GM19463 (cell line): ENCODE data around the gene BAZ2B.

ENCODE experiments used
- ATAC-seq: cut with Tn5 transposase; IDR thresholded peaks from one replicate; pipeline ENCODE4 v1.9.1; 2021; ENCODE audit warnings: mild to moderate bottlenecking, moderate library complexity; ENCODE audit not compliant: unreplicated experiment

The BAZ2B gene

DNA sequence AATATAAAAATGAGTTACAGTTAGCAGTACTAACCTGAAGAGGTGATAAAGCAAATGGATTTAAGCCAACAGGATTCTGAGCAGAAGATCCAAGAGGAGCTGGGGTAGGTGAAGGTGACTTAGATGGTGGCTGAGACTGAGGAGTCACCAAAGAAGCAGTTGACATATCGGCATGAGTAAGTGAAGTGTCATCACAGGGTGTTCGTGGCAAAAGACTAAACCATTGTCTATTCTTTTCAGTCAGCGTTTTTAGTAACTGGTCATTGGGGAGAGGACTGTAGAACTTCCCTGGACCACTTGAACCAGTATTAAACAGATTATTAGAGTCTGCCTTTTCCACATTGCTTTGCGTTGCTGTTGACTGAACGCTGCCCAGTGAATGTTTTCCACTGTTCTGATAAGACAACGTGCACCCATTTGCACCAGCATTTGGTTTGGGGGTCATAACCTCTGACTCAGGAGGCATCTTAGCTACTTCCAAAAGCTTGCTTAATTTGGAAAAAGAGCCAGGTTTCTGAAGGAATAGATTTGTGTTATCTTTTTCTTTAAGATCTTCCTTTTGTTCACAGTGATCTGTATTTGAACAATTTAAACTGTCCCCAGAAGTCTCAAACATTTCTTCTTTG is 266.6 kb downstream of the BAZ2B start:
- no peak for ATAC-seq

DNA sequence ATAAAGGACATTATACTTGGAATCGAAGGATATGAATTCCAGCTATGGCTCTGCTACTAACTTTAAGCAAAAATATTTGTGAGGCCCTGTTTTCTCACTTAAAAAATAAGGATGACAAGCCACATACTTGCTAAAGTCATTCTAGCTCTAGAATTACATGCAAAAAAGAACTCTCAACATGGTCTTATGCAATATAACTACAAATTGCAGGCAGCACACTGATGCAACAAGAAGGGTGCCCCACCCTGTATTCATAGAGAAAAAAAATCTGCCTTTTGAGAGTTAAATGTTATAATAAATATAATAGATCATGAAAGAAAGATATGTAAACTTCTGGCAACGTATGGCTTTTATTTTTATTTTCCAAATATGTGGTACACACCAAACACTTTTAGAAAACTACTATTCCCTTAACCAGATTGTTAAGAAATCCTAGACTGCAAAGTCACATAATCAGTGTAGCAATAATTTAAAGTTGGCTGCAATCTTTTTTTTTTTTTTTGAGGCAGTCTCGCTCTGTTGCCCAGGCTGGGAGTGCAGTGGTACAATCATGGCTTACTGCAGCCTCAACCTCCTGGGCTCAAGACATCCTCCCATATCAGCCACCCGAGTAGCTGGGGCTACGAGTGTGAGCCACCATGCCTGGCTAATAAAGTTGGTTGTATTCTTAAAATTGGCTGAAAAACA is 289.6 kb downstream of the BAZ2B start:
- ATAC-seq = no peak

DNA sequence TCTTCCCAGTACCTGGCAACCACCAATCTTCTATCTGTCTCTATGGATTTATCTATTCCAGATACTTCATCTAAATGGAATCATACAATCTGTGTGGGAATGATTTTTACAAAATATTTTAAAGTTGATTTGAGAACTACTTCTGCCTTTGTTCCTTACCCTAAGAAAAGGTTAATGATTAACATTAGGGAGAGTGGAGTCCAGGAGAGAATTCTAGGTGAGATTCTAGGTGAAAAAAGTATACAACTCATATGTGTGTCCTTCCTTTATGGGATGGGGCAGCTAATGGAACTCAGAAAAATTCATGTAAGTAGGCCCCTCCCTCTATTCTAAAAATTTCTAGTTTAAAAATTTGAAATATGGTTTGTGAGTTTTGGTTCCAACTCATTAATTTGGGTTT is 293.9 kb downstream of the BAZ2B start:
- no peak for ATAC-seq

DNA sequence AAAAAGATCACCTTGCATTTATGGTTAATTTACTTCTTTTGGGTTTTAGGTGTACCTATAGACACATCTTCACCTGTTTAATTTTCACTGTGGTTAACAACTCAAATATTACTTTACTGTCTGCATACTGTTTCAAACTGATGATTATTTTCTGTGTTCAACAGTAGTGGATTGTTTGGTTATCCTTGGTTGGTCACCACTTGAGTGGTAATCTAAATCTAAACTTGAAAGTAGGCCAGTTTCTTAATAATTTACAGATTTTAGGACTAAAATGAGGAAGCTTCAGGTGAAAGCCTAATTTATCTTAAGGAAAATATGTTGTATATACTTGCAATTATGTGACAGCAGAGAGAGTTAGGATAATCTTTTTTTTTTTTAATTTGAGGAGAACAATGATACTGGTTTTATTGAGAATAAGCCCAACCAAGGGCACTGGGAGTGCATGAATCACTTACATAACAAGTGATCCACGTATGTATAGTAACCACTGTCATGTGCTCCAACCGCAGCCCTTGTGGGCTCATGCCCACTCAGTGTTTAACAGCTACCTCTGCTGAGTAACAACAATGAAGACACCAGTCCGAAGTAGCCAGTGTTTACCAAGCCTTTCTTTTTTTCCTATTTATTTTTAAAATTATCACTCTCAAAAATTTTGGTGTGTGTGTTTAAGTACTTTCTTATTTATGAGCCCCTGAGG is 298.8 kb downstream of the BAZ2B start:
- ATAC-seq = peak; percentile 82

DNA sequence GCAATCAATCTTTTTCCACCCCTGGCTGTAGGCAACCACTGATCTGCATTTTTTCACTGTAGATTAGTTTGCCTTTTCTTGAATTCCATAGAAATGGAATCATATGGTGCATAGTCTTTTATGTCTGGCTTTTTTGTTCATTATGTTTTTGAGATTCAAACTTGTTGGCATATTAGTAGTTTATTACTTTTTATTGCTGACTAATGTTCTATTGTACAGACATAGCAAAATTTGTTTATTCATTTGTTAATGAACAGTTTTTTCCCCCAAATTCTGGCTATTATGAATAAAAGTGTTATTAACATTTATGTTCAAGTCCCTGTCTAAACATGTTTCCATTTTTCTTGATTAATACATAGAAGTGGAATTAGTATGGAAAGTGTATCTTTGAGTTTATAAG is 308.4 kb downstream of the BAZ2B start:
- ATAC-seq = no peak

DNA sequence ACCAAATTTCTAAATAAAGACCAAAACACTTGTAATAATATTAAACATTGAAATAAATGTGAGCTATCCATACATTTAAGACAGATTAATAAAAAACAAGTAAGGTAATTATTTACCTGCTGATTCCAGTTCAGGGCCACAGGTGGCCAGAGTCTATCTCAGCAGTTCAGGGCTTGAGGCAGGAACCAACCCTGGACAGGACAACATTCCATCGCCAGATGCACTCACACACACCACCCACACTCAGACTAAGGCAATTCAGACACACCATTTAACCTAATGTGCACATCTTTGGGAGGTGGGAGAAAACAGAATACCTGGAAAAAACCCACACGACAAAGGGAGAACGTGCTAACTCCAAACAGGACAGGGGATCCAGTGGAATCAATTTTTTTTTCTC is 315.8 kb downstream of the BAZ2B start:
- no peak for ATAC-seq

DNA sequence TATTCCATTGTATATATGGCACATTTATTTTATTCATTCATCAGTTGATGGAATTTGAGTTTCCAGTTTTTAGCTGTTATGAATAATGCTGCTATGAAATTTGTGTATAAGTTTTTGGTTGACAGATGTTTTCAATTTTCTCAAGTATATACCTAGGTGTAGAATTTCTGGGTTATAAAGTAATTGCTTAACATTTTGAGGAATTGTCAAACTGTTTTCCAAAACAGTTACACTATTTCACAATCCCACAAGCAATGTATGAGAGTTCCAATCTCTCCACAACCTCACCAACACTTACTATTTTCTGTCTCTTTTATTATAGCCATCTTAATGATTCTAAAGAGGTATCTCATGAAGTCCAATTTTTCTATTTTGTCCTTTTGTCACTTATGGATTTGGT is 317.4 kb downstream of the BAZ2B start:
- no peak for ATAC-seq

DNA sequence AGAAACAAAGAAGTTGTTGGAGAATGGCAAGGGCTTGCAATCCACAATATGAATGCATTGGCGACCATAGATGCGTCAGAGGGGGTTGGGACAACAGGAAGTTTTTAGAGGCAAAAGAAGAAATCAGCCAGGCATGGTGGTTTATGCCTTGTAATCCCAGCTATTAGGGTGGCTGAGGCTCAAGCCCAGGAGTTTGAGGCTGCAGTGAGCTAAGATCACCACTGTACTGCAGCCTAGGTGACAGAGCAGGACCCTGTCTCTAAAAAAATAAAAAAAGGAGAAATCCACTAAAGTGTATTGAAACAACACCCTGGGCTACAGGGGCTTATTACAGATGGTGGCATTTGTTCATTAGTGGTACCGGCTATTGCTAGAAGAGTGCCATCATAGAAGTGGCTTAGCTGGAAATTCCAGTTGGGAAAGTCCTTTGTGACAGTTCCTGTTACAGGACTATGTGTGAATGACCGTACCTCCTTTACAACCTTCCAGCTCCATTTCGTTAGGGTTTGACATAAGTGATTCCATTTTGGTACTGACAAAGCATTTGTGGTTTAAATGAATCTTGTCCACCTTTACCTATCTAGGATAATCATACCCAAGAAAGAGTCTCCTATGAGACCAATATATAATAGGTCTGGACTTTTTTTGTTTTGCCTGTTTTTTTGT is 319.2 kb downstream of the BAZ2B start:
- ATAC-seq = no peak

DNA sequence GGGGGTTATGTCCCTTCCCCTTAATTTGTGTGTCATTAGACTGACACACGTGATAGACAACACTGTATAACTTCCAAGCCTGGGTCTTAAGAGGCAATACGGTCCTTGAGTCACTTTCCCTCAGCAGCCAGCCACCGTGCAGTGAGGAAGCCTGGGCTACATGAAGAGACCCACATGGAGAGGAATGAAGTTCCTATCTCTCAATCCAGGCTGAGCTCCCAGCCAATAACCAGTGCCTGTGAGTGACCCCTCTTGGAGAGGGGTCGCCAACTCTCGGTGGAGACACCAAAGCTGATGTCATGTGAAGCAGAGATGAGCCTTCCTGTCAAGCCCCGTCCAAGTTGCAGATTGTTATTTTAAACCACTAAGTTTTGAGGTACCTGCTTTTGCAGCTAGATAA is 324.2 kb downstream of the BAZ2B start:
- ATAC-seq = no peak

DNA sequence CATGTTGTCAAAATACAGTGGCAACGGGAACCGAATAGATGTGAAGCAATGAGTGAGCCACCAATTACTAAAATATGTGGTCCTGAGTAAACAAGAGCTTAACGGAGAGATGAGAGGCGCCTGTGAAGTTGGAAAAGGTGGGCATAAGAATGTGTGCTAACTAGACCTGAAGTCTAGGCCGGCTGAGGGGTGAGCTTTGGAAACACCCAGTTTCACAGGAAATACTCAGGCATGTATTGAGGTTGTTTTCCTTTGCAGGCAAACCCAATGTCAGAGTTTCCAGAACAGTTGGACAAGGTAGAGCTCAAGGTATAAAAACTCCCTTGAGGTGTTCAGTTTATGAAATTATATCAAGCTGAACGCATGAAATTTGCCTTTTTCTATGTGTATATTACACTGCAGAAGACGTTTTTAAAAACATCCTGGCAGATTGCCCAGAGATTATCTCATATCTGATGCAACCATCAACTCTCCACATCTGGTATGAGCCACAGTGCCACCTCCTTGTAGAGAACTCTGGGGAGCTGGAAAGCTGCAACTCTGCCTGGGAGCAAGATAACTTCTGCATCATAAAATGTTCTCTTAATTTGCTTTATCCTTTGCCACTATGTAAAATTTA is 325.9 kb downstream of the BAZ2B start:
- ATAC-seq = no peak

DNA sequence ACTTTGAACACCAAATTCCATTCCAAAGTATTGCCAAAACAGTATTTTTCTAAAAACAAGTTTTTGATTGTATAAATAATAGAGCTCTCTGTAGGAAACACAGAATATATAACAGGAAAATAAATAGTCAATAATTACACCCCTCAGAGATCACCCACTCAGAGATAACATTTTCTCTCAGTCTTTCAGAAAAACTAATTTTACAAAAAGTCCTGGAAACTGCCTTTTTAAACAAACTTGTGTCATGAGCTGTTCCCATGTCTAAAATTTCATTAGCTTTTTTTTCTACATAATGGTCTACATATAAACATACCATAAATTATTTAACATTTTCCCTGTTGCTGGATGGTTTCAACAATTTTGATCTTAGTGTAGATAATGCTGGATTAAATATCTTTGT is 328.6 kb downstream of the BAZ2B start:
- ATAC-seq = no peak

DNA sequence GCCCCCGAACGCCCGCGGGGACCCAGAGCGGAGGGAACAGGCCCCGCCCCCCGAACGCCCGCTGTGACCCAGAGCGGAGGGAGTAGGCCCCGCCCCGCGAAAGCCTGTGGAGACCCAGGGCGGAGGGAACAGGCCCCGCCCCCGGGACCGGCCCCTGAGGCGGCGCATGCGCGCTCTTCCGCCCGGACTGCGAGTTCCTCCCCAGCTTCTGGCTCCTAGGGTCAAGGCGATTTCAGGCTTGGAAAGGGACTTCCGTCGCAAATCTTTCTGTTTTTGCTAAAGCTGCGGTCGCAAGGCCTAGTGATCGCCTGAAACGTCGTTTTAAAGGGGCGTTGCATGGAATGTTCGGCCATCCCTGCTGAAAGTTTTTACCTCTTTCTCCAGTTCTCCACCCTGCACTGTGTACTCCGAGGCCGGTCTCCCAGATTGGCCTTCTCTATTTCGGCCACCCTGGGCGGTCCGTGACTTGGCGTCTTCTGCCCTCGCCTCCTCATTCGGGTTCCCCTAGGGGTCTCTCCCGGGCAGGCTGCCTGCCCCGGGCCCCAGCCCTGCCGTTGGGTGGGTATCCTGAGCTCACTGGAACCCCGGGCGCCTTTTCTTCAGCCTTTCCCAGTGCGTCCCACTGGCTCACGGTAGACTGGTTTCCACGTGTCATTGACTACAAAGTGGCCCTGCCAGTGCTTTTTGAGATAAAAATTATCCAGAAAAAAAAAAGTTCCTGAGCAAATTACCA is 329.5 kb downstream of the BAZ2B start:
- peak; percentile 87 for ATAC-seq

DNA sequence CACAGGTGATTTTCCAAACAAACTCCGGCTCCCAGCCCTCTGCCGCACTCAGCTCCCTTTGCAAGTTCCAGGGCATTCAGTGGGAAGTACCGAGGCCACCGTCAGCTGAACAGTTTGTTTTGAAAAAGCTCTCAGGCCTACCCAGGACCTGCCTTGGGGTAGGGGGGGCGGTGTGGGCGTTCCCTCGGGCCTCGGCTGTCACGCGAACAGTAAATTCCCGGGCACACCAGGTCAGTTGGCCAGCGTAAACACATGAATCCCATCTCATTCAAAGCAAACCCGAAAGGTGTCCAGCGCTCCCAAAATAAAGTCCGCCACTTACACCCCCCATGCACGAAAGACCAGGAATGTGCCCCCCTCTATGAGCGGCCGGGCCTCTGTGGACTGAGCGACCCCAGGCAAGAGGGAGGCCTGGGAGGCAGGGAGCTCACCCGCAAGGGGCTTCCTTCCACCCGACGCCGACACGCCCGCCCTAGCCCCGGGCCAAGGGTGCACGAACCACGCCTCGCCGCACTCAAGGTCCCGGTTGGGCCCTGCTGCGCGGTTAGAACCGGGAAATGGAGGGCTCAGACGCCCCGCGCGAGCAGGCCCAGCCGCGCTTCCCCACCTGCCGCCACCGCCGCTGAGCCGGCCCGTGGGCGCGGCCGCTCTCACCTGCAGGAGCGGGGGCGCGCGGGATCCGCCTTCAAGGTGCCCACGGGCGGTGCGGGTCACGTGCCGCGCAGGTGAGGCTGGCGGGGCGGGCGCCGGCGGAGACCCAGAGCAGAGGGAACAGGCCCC is 330.2 kb downstream of the BAZ2B start, which contains the start of gene WDSUB1:
Gene WDSUB1 (minus strand): TSS at position 775 of the 780 bp plus-strand sequence. CDS start 3,634 bp downstream, outside the sequence.
- ATAC-seq = peak; percentile 10

DNA sequence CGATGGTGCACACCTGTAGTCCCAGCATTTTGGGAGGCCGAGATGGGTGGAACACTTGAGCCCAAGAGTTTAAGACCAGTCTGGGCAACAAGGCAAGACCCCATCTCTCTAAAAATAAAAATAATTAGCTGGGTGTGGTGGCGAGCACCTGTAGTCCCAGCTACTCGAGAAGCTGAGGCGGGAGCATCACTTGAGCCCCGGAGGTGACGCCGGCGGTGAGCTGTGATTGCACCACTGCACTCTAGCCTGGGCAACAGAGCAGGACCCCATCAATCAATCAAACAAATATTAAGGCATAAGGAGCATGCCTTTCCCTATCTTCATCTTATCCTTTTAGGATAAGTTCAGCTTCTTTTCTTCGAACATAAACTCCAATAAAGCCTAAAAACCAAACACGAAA is 330.9 kb downstream of the BAZ2B start:
- no peak for ATAC-seq

DNA sequence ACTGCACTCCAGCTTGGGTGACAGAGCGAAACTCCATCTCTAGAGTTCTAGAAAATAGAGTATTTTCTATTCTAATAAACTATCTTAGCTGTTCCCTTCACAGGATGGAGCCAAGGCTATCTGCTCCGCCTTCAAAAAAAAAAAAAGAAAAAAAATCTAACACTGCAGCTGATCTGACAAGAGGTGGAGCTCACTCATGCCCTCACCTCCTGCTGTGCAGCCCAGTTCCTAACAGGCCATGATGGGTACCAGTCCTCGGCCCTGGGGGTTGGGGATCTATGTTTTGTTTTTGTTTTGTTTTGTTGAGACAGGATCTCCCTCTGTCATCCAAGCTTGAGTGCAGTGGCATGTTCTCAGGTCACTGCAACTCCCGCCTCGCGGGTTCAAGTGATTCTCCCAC is 332.8 kb downstream of the BAZ2B start:
- ATAC-seq = no peak

DNA sequence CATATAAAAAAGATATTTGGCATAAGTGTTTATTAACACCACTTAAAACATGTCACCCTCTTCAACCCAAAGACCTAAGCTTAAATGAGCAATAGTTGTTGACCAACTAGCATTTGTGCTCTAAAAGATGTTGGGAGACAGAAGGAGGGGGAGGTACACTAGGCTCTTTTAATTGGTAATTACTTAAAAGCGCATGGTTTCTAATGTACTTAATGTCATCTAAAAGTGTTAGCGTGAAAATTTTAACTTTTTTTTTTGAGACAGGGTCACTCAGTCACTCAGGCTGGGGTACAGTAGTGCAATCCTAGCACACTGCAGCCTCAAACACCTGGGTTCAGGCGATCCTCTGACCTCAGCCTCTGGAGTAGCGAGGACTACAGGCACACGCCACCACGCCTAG is 335.3 kb downstream of the BAZ2B start:
- ATAC-seq = no peak

DNA sequence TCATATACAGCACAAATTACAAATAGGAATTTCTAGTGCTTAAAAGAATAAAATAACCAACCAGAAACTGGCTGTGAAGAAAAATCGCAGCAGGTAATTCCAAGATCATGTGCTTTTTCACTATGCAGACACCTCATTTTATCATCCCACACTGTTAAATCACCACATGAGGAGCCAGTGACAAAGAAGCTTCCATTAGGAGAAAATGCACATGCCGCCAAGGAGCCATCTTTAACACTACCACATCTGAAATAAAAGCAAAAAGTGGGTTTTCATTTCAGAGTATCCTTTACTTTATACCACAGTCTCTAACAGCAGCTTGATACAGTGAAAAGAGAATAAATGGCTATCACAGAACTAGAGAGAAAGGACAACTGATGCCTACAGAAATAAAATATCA is 336.6 kb downstream of the BAZ2B start:
- no peak for ATAC-seq

DNA sequence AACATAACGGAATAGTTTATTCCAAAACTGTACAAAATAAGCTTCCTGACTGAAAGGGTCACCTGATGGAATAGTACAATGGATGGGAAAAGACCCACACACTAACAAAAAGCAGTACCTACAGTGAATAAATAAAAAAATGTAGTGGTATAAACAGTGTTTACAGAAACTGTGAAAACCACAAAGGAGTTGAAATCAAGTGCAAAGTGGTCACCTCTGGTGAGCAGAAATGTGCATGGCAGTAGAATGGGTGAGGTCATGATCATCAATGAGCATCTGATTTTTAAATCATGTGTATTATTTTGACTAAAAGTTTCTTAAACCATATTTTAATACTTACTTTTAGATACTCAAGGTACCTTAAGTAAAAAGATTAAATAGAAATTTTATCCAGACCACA is 341.2 kb downstream of the BAZ2B start:
- no peak for ATAC-seq

DNA sequence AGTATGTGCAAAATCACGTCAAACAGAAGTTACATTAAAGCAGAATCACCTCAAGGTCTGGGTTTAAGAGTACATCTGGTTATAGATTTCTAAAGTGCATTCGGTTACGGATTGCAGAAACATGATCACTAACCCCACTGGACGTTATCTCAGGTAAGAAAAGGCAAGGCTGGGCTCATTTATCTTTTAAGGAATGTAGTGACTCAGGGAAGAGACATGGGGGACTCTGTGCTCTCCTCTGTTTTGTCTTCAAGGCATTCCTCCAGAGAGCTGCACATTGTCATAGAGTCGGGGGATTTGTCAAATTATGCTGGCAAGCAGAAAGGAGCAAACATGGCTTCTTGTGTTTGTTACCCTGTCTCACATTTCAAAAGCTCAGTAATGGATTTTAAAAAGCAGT is 344.2 kb downstream of the BAZ2B start:
- no peak for ATAC-seq
